Fibroblast of lung (primary cell): ENCODE data around the gene MAB21L4. TPM values are rescaled to one million over a fixed set of nuclear protein-coding genes. Genes with fewer than 3 reads are reported as not detected.

ENCODE experiments used
- DNase-seq, 2 donors: peaks; one replicate each; pipeline versions ENCODE4 v3.0.0 to v3.0.0-alpha.2; 2010; ENCODE audit warnings: low read depth in 2 of 2
- H2AFZ ChIP-seq: 2 replicates; pipeline ENCODE4 v1.5.1; 2012; ENCODE audit warnings: low read length, control low read depth, inconsistent platforms
- H3K27ac ChIP-seq: 2 replicates; pipeline ENCODE4 v1.5.1; 2011; ENCODE audit warnings: low read length, control low read depth; ENCODE audit not compliant: insufficient read depth
- H3K27me3 ChIP-seq: 2 replicates; pipeline ENCODE4 v1.5.1; 2011; ENCODE audit warnings: mild to moderate bottlenecking, low read length; ENCODE audit not compliant: control insufficient read depth, insufficient read depth
- H3K36me3 ChIP-seq: 2 replicates; pipeline ENCODE4 v1.5.1; 2011; ENCODE audit warnings: low read length; ENCODE audit not compliant: control insufficient read depth, insufficient read depth
- H3K4me1 ChIP-seq: 2 replicates; pipeline ENCODE4 v1.5.1; 2011; ENCODE audit warnings: low read length; ENCODE audit not compliant: control insufficient read depth, insufficient read depth; ENCODE audit errors: extremely low read depth
- H3K4me2 ChIP-seq: 2 replicates; pipeline ENCODE4 v1.5.1; 2011; ENCODE audit warnings: low read length, control low read depth; ENCODE audit not compliant: insufficient read depth; ENCODE audit errors: extremely low read depth
- H3K4me3 ChIP-seq, 4 experiments: fragments of 200-600 bp in 1 of 4; sonication (generic) in 1 of 4; replicated peaks in 1 of 4; 2 replicates each; pipeline ENCODE4 v1.5.1; 2011 to 2016; ENCODE audit warnings: low read length in 4 of 4, low read depth in 3 of 4, mild to moderate bottlenecking in 3 of 4, control low read depth in 2 of 4, inconsistent platforms in 1 of 4, mixed read lengths in 1 of 4; ENCODE audit not compliant: insufficient read depth in 1 of 4; ENCODE audit errors: control extremely low read depth in 1 of 4
- H3K79me2 ChIP-seq: 2 replicates; pipeline ENCODE4 v1.5.1; 2012; ENCODE audit warnings: mild to moderate bottlenecking, low read length, inconsistent platforms; ENCODE audit not compliant: control insufficient read depth, insufficient read depth
- H3K9ac ChIP-seq: 2 replicates; pipeline ENCODE4 v1.5.1; 2011; ENCODE audit warnings: mild to moderate bottlenecking, low read length, control low read depth; ENCODE audit not compliant: insufficient read depth
- H3K9me3 ChIP-seq: 2 replicates; pipeline ENCODE4 v1.5.1; 2012; ENCODE audit warnings: low read depth, low read length; ENCODE audit not compliant: control insufficient read depth, insufficient read depth
- H4K20me1 ChIP-seq: 2 replicates; pipeline ENCODE4 v1.5.1; 2011; ENCODE audit warnings: low read length; ENCODE audit not compliant: control insufficient read depth, insufficient read depth; ENCODE audit errors: extremely low read depth
- EZH2 ChIP-seq: IDR thresholded peaks from 2 replicates; pipeline ENCODE4 v1.5.1; 2012; ENCODE audit warnings: low read length, control low read depth, mild to moderate bottlenecking; ENCODE audit errors: missing control alignments
- polyA plus RNA-seq, 2 donors: library from polyadenylated mRNA; depleted of rRNA in 1 of 2; stranded (reverse) in 1 of 2; unstranded in 1 of 2; fragments of >200 nt; gene quantifications; 2 replicates each; pipeline ENCODE4 v1.2.1, GENCODE V29; 2011 to 2012; ENCODE audit warnings: missing spikeins in 1 of 2
- total RNA-seq: library from RNA; depleted of rRNA; stranded (reverse); fragments of >200 nt; gene quantifications from 2 replicates; pipeline ENCODE4 v1.2.1, GENCODE V29; 2014
- TF ChIP-seq, protein P1 (sequence below), 2 donors: IDR thresholded peaks in 1 of 2; conservative IDR thresholded peaks in 1 of 2; 1 replicate in 1 of 2; 2 replicates in 1 of 2; pipeline ENCODE4 v1.5.1; 2011 to 2012; ENCODE audit warnings: low read length in 2 of 2, control low read depth in 1 of 2, inconsistent platforms in 1 of 2, low read depth in 1 of 2, mild to moderate bottlenecking in 1 of 2

Gene MAB21L4
- total and polyA plus RNA-seq, 2 donors (not counting 1 experiment from before 2014, with no cell fraction given), result not detected

DNA sequence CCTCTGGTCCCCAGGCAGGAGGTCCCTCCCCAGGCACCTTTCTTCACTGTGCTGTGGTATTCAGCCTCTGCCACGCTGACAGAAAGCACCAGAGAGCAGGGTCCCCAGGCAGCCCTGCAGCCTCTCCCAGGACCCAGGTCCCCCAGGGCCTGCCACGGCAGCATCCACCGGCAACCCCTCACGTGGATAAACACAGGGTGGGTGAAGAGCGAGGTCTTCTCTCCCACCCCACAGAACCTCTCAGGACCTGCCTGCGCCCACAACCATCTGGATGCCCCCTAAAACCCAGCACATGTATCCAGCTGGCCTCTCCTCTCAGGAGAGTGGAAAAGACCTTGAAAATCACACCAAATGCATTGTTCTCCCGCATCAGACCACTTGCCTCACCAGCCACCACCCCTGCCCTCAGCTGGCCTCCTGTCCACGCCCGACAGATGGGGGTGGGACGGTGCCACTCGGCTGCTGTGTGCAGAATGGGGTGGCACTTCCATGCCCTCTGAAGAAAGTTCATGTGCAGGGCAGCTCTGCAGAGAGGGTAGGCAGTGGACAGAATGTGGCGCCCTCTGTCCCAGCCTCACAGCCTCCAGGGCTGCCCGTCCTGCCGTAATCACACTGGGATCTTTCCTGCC lies 6.1 kb upstream of the MAB21L4 start:
- Histone ChIP-seq H3K4me1 (no peaks in the 10 kb centered on the region), H3K36me3 (no peaks in the 10 kb centered on the region), H2AFZ (no peak overlapping the region), H4K20me1 (no peaks in the 10 kb centered on the region), H3K4me2 (no peak overlapping the region), H3K4me3 (no peak overlapping the region), H3K9ac (no peak overlapping the region), H3K27ac (no peak overlapping the region), H3K27me3 (no peaks in the 10 kb centered on the region), H3K79me2 (no peaks in the 10 kb centered on the region), H3K9me3 (no peaks in the 10 kb centered on the region)
- TF ChIP-seq, protein P1, sequence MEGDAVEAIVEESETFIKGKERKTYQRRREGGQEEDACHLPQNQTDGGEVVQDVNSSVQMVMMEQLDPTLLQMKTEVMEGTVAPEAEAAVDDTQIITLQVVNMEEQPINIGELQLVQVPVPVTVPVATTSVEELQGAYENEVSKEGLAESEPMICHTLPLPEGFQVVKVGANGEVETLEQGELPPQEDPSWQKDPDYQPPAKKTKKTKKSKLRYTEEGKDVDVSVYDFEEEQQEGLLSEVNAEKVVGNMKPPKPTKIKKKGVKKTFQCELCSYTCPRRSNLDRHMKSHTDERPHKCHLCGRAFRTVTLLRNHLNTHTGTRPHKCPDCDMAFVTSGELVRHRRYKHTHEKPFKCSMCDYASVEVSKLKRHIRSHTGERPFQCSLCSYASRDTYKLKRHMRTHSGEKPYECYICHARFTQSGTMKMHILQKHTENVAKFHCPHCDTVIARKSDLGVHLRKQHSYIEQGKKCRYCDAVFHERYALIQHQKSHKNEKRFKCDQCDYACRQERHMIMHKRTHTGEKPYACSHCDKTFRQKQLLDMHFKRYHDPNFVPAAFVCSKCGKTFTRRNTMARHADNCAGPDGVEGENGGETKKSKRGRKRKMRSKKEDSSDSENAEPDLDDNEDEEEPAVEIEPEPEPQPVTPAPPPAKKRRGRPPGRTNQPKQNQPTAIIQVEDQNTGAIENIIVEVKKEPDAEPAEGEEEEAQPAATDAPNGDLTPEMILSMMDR (conservative IDR thresholded peaks at IDR 0.05 in 1 of 2, IDR thresholded peaks at IDR 0.05 in 1 of 2; ENCODE audit: low read depth in 1 of 2, low read length in 2 of 2), result no peak
- no peak for TF ChIP-seq EZH2
- DNase-seq, result no peak

DNA sequence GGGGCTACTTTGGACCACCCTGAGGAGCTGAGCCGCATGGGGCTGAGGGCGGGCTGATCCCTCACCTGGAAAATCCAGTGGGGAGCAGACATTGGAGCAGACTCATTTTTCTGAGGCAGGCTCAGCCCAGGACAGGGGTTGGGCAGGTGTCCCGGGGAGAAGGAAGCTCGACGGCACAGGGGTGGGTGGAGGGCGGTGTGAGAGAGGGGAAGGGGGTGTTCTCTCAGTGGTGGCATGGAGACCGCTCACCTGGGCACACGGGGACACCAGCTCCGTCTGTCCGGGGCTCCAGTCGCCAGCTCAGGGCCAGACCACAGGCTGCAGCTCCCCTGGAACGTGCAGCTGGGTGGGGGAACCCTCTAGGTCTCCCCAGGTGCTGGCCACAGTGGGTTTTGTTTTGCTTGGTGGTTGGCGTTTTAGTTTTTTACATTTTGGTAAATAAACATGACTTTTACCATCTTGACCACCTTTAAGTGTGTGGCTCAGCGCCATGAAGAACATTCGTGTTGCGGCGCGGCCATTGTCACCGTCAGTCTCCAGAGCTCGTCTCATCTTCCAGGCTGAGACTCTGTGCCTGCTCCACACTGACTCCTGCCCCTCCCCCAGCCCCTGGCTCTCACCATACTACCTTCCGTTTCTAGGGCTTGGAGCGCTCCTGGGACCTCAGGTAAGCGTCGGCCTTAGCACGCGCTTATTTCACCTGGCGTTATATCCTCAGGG lies 4.3 kb upstream of the MAB21L4 start:
- no peak overlapping the region for H2AFZ ChIP-seq
- H3K9ac ChIP-seq, result no peak overlapping the region
- no peaks in the 10 kb centered on the region for H3K4me1 ChIP-seq
- H3K79me2 ChIP-seq, result no peaks in the 10 kb centered on the region
- H3K4me3 ChIP-seq, result no peak overlapping the region
- no peaks in the 10 kb centered on the region for H3K9me3 ChIP-seq
- no peaks in the 10 kb centered on the region for H3K27me3 ChIP-seq
- H4K20me1 ChIP-seq, result no peaks in the 10 kb centered on the region
- no peak for DNase-seq
- TF ChIP-seq, protein P1 (conservative IDR thresholded peaks at IDR 0.05 in 1 of 2, IDR thresholded peaks at IDR 0.05 in 1 of 2; ENCODE audit: low read depth in 1 of 2, low read length in 2 of 2), result no peak
- TF ChIP-seq EZH2, result no peak
- no peaks in the 10 kb centered on the region for H3K36me3 ChIP-seq
- no peak overlapping the region for H3K27ac ChIP-seq
- H3K4me2 ChIP-seq, result no peak overlapping the region

DNA sequence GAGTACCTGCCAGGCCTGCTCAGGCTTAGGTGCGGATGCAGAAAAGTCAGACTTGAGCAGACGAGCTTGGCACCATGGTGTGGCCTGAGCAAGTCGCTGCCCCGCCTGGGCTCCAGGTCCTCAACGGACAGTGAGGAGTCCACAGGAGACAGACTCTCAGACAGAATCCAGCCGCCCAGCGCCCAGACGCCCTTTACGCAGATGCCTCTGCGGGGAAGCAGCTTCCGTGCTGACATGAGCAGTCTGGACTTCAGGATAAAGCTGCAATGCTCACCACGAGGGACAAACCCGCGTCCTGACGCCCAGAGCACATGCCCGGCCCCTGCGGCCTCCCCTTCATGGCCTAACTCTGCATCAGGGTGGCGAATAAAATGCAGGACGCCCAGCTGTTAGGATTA lies 3.5 kb upstream of the MAB21L4 start:
- H3K4me3 ChIP-seq, result no peak overlapping the region
- H2AFZ ChIP-seq, result no peak overlapping the region

More for the DNA sequence above, 3.5 kb upstream of the MAB21L4 start:
- no peak overlapping the region for H3K4me2 ChIP-seq
- DNase-seq, result no peak
- no peaks in the 10 kb centered on the region for H3K36me3 ChIP-seq
- no peaks in the 10 kb centered on the region for H3K4me1 ChIP-seq
- no peaks in the 10 kb centered on the region for H4K20me1 ChIP-seq
- no peaks in the 10 kb centered on the region for H3K27me3 ChIP-seq
- no peaks in the 10 kb centered on the region for H3K9me3 ChIP-seq
- no peak overlapping the region for H3K27ac ChIP-seq
- no peaks in the 10 kb centered on the region for H3K79me2 ChIP-seq
- TF ChIP-seq, protein P1 (conservative IDR thresholded peaks at IDR 0.05 in 1 of 2, IDR thresholded peaks at IDR 0.05 in 1 of 2; ENCODE audit: low read depth in 1 of 2, low read length in 2 of 2), result no peak
- TF ChIP-seq EZH2, result no peak
- H3K9ac ChIP-seq, result no peak overlapping the region
